HepG2 (cell line): ENCODE results near the gene FBXO4. TPM values are rescaled to one million over a fixed set of nuclear protein-coding genes. Genes with fewer than 3 reads are reported as not detected.
A peak's percentile ranks its signal among the peaks of the same experiment; 100 is the strongest.

Experiments
- ELF3 ChIP-seq: IDR thresholded peaks from 2 replicates; pipeline ENCODE4 v1.6.1; 2016; ENCODE audit warnings: missing genetic modification reagents, missing compliant biosample characterization
- GTF2F1 ChIP-seq: fragments of 150-350 bp; IDR thresholded peaks from 2 replicates; pipeline ENCODE4 v1.6.1; 2014; ENCODE audit warnings: low read length
- MIER3 ChIP-seq: IDR thresholded peaks from 2 replicates; pipeline ENCODE4 v1.6.1; 2016; ENCODE audit warnings: missing compliant biosample characterization, borderline replicate concordance
- PCBP2 ChIP-seq: fragments of 200-400 bp; formaldehyde crosslinking; optimal IDR thresholded peaks from 2 replicates; pipeline ENCODE3; 2018; ENCODE audit warnings: low read length, low read depth; ENCODE audit not compliant: poor library complexity, severe bottlenecking
- SIN3A ChIP-seq: IDR thresholded peaks from 2 replicates; pipeline ENCODE4 v1.6.1; 2011; ENCODE audit warnings: low read depth, mild to moderate bottlenecking, control low read depth, low read length, borderline replicate concordance
- ZMYM2 ChIP-seq: sonication (generic); formaldehyde crosslinking; IDR thresholded peaks from 2 replicates; pipeline ENCODE4 v1.8.0; 2022; ENCODE audit warnings: mild to moderate bottlenecking, missing genetic modification reagents
- ZNF3 ChIP-seq: IDR thresholded peaks from 2 replicates; pipeline ENCODE4 v1.7.0; 2017; ENCODE audit warnings: inconsistent platforms
- ZNF432 ChIP-seq: sonication (generic); formaldehyde crosslinking; IDR thresholded peaks from 2 replicates; pipeline ENCODE4 v1.5.0; 2020; ENCODE audit warnings: missing genetic modification reagents, mild to moderate bottlenecking, borderline replicate concordance
- ZNF878 ChIP-seq: sonication (generic); formaldehyde crosslinking; IDR thresholded peaks from 2 replicates; pipeline ENCODE4 v1.8.1; 2023; ENCODE audit warnings: mild to moderate bottlenecking, missing genetic modification reagents, moderate library complexity
- polyA plus RNA-seq, 8 experiments: library from polyadenylated mRNA; depleted of rRNA in 3 of 8; stranded (reverse) in 7 of 8; unstranded in 1 of 8; fragments of >200 nt; fragmentation: Illumina TruSeq in 4 of 8; extraction: Trizol in 4 of 8; gene quantifications; 2 replicates each; pipeline versions ENCODE4 v1.2.1 to v1.2.3, GENCODE V29; 2011 to 2016; ENCODE audit warnings: low read depth in 4 of 8, missing spikeins in 1 of 8, mixed read lengths in 1 of 8; ENCODE audit not compliant: insufficient read depth in 1 of 8
- total RNA-seq, 5 experiments: library from RNA; depleted of rRNA; stranded (reverse); fragments of >200 nt; fragmentation: Illumina TruSeq; extraction: Trizol; gene quantifications; 2 replicates each; pipeline ENCODE4 v1.2.3, GENCODE V29; 2016; ENCODE audit warnings: low read depth in 1 of 5
- TF ChIP-seq, protein P1 (sequence below): sonication (generic); formaldehyde crosslinking; IDR thresholded peaks from 2 replicates; pipeline ENCODE4 v1.5.0; 2020; ENCODE audit warnings: missing genetic modification reagents, mild to moderate bottlenecking, borderline replicate concordance
- TF ChIP-seq, protein P2 (sequence below): sonication (generic); formaldehyde crosslinking; IDR thresholded peaks from one replicate; pipeline ENCODE4 v1.5.1; 2020; ENCODE audit warnings: mild to moderate bottlenecking, missing genetic modification reagents; ENCODE audit errors: not compliant biosample characterization
- TF ChIP-seq, protein P3 (sequence below): sonication (generic); formaldehyde crosslinking; IDR thresholded peaks from 2 replicates; pipeline ENCODE4 v1.5.0; 2020; ENCODE audit warnings: missing genetic modification reagents
- TF ChIP-seq, protein P4 (sequence below): sonication (generic); formaldehyde crosslinking; IDR thresholded peaks from 2 replicates; pipeline ENCODE4 v1.4.0; 2020; ENCODE audit warnings: missing genetic modification reagents, low read depth, mild to moderate bottlenecking, borderline replicate concordance
- TF ChIP-seq, protein P5 (sequence below): sonication (generic); formaldehyde crosslinking; IDR thresholded peaks from 2 replicates; pipeline ENCODE4 v1.8.1; 2023; ENCODE audit warnings: mild to moderate bottlenecking, missing genetic modification reagents

FBXO4 gene
- total and polyA plus RNA-seq, 2 of the 13 experiments (the other 11 are each of a cell fraction or from before 2014, with no cell fraction given): 5.2 to 16.4 TPM

DNA sequence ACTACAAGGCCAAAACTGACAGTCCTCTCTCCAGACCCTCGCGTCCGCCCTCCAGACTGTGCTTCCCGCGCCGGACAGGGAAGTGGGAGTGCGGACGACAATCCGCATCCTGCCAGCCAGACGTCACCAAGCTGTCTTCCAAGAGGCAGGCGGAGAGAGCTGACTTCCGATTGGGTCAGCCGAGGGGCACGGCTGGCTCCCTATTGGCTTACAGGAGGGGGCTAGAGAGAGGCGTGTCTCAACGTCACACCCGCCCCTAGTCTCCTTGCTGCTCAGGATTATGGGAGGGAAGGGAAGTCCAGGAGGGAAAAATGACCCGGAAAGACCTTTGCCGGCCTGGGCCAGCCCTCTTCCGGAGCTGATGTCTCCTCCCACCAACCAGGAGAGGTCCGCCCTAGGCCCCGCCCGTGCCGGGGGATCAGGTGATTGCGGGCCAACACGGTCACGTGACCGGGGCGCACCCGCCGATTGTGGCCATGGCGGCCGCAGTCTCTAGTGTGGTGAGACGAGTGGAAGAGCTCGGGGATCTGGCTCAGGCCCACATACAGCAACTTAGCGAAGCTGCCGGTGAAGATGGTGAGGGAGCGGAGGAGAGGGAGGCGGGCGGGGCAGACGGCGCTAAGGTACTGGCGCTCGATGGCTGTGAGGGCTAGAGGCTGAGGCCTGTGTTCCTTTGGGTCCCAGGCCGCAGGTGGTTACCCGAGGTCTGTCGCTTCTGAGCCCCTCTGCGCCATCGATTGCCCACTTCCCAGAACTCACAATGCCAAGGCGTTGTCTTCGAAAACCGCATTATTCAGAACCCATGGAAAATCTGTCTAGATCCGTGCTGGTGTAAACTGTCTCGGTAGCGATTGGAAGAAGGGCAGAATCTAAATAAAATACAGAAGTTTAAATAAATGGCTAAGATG, 20.9 kb upstream of the FBXO4 start, which contains the start of gene RIMOC1 (continued):
- TF ChIP-seq, protein P1, sequence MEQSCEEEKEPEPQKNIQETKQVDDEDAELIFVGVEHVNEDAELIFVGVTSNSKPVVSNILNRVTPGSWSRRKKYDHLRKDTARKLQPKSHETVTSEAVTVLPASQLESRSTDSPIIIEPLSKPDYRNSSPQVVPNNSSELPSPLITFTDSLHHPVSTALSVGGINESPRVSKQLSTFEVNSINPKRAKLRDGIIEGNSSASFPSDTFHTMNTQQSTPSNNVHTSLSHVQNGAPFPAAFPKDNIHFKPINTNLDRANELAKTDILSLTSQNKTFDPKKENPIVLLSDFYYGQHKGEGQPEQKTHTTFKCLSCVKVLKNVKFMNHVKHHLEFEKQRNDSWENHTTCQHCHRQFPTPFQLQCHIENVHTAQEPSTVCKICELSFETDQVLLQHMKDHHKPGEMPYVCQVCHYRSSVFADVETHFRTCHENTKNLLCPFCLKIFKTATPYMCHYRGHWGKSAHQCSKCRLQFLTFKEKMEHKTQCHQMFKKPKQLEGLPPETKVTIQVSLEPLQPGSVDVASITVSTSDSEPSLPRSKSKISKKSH (CRISPR knock-in tag): peak; percentile 96
- TF ChIP-seq PCBP2 (no peak), ZNF878 (CRISPR knock-in tag) (peak; percentile 66; the same call in 1 of the 2 replicates), ZNF432 (CRISPR knock-in tag) (no peak), MIER3 (CRISPR knock-in tag) (no peak; the same call in 1 of the 2 replicates), SIN3A (peak; percentile 93), ZNF3 (CRISPR knock-in tag) (no peak), ZMYM2 (CRISPR knock-in tag) (no peak), GTF2F1 (peak; percentile 93), ELF3 (CRISPR knock-in tag) (peak; percentile 92)
- TF ChIP-seq, protein P2, sequence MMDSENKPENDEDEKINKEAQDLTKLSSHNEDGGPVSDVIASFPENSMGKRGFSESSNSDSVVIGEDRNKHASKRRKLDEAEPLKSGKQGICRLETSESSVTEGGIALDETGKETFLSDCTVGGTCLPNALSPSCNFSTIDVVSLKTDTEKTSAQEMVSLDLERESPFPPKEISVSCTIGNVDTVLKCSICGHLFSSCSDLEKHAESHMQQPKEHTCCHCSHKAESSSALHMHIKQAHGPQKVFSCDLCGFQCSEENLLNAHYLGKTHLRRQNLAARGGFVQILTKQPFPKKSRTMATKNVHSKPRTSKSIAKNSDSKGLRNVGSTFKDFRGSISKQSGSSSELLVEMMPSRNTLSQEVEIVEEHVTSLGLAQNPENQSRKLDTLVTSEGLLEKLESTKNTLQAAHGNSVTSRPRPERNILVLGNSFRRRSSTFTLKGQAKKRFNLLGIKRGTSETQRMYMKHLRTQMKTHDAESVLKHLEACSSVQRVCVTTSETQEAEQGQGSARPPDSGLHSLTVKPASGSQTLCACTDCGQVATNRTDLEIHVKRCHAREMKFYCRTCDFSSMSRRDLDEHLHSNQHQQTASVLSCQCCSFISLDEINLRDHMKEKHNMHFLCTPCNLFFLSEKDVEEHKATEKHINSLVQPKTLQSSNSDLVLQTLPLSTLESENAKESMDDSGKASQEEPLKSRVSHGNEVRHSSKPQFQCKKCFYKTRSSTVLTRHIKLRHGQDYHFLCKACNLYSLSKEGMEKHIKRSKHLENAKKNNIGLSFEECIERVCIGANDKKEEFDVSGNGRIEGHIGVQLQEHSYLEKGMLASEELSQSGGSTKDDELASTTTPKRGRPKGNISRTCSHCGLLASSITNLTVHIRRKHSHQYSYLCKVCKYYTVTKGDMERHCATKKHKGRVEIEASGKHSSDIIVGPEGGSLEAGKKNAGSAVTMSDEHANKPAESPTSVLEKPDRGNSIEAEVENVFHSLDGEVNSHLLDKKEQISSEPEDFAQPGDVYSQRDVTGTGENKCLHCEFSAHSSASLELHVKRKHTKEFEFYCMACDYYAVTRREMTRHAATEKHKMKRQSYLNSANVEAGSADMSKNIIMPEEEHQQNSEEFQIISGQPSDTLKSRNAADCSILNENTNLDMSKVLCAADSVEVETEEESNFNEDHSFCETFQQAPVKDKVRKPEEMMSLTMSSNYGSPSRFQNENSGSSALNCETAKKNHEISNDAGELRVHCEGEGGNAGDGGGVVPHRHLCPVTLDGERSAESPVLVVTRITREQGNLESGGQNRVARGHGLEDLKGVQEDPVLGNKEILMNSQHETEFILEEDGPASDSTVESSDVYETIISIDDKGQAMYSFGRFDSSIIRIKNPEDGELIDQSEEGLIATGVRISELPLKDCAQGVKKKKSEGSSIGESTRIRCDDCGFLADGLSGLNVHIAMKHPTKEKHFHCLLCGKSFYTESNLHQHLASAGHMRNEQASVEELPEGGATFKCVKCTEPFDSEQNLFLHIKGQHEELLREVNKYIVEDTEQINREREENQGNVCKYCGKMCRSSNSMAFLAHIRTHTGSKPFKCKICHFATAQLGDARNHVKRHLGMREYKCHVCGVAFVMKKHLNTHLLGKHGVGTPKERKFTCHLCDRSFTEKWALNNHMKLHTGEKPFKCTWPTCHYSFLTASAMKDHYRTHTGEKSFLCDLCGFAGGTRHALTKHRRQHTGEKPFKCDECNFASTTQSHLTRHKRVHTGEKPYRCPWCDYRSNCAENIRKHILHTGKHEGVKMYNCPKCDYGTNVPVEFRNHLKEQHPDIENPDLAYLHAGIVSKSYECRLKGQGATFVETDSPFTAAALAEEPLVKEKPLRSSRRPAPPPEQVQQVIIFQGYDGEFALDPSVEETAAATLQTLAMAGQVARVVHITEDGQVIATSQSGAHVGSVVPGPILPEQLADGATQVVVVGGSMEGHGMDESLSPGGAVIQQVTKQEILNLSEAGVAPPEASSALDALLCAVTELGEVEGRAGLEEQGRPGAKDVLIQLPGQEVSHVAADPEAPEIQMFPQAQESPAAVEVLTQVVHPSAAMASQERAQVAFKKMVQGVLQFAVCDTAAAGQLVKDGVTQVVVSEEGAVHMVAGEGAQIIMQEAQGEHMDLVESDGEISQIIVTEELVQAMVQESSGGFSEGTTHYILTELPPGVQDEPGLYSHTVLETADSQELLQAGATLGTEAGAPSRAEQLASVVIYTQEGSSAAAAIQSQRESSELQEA (CRISPR knock-in tag): peak; percentile 95
- TF ChIP-seq, protein P3, sequence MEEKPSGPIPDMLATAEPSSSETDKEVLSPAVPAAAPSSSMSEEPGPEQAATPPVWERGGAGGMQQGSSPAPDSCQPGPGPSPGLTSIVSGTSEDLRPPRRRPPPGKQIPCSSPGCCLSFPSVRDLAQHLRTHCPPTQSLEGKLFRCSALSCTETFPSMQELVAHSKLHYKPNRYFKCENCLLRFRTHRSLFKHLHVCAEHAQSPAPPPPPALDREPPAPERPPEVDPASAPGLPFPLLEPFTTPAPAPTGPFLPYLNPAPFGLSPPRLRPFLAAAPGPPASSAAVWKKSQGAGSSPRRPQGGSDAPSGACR (CRISPR knock-in tag): peak; percentile 79; the same call in 1 of the 2 replicates
- TF ChIP-seq, protein P4, sequence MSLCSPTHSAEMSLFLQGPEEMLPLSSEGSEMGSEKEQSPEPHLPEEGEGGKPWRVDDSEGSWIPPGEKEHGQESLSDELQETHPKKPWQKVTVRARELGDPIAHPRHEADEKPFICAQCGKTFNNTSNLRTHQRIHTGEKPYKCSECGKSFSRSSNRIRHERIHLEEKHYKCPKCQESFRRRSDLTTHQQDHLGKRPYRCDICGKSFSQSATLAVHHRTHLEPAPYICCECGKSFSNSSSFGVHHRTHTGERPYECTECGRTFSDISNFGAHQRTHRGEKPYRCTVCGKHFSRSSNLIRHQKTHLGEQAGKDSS (CRISPR knock-in tag): peak; percentile 63; the same call in 1 of the 2 replicates
- TF ChIP-seq, protein P5, sequence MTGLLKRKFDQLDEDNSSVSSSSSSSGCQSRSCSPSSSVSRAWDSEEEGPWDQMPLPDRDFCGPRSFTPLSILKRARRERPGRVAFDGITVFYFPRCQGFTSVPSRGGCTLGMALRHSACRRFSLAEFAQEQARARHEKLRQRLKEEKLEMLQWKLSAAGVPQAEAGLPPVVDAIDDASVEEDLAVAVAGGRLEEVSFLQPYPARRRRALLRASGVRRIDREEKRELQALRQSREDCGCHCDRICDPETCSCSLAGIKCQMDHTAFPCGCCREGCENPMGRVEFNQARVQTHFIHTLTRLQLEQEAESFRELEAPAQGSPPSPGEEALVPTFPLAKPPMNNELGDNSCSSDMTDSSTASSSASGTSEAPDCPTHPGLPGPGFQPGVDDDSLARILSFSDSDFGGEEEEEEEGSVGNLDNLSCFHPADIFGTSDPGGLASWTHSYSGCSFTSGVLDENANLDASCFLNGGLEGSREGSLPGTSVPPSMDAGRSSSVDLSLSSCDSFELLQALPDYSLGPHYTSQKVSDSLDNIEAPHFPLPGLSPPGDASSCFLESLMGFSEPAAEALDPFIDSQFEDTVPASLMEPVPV: peak; percentile 88; the same call in 1 of the 2 replicates
